ENCODE data around the gene WDR38.
"Not testable (repeated sequence)": the region's sequence is repeated elsewhere in the genome, so short reads cannot be mapped to it uniquely, and the experiment has no call there.

Gene WDR38

GRCh38 chr9:124834591-124834990, 18.7 kb upstream of the WDR38 start:
- no peak overlapping the region for H3K4me3 ChIP-seq (ENCODE audit: low read length)
- DNase-seq (ENCODE audit: low read depth) = peak; percentile 98
- no peak for TF ChIP-seq CTCF (IDR thresholded peaks at IDR 0.05; ENCODE audit: insufficient read depth, low read depth, low read length, missing control alignments)

- DNase-seq (ENCODE audit: low read depth) = peak; percentile 76
- no peak for TF ChIP-seq CTCF (IDR thresholded peaks at IDR 0.05; ENCODE audit: insufficient read depth, low read depth, low read length, missing control alignments)
- no peak overlapping the region for H3K4me3 ChIP-seq (ENCODE audit: low read length)
These were observed 18.2 kb upstream of the WDR38 start for GRCh38 chr9:124835026-124835557.

- DNase-seq (ENCODE audit: low read depth); H3K4me3 ChIP-seq (ENCODE audit: low read length): not testable (repeated sequence)
These were observed 15.1 kb upstream of the WDR38 start for GRCh38 chr9:124838132-124838531.

- DNase-seq (ENCODE audit: low read depth); H3K4me3 ChIP-seq (ENCODE audit: low read length): not testable (repeated sequence)
These were observed 14.5 kb upstream of the WDR38 start for GRCh38 chr9:124838567-124839275.

GRCh38 chr9:124839612-124840299, 13.5 kb upstream of the WDR38 start:
- peak; percentile 59 for TF ChIP-seq CTCF (IDR thresholded peaks at IDR 0.05; ENCODE audit: insufficient read depth, low read depth, low read length, missing control alignments)
- H3K4me3 ChIP-seq (ENCODE audit: low read length) = no peak overlapping the region
- DNase-seq (ENCODE audit: low read depth) = no peak

GRCh38 chr9:124840300-124840833, 12.9 kb upstream of the WDR38 start:
- TF ChIP-seq CTCF (IDR thresholded peaks at IDR 0.05; ENCODE audit: insufficient read depth, low read depth, low read length, missing control alignments) = peak; percentile 37

GRCh38 chr9:124841075-124841821, 12.0 kb upstream of the WDR38 start:
- H3K4me3 ChIP-seq (ENCODE audit: low read length) = no peak overlapping the region
- no peak for DNase-seq (ENCODE audit: low read depth)
- no peak for TF ChIP-seq CTCF (IDR thresholded peaks at IDR 0.05; ENCODE audit: insufficient read depth, low read depth, low read length, missing control alignments)

More at GRCh38 chr9:124840300-124840833, 12.9 kb upstream of the WDR38 start:
- no peak for DNase-seq (ENCODE audit: low read depth)
- no peak overlapping the region for H3K4me3 ChIP-seq (ENCODE audit: low read length)

Measured in epithelial cell of esophagus (primary cell).